RWPE2 (cell line): Measurements from ENCODE around the gene ATOH1.

ENCODE experiments used
- ATAC-seq: fragments of 200-7000 bp; cut with Tn5 transposase; 3 replicates; pipeline ENCODE4 v1.9.1; 2021; ENCODE audit warnings: low read depth
- DNase-seq: peaks from one replicate; pipeline ENCODE4 v3.0.0-alpha.2; 2020; ENCODE audit warnings: low spot score
- H3K27ac ChIP-seq: fragments of 450-650 bp; 2 replicates; pipeline ENCODE4 v1.5.1; 2017; ENCODE audit warnings: mild to moderate bottlenecking; ENCODE audit not compliant: poor library complexity, severe bottlenecking
- H3K27me3 ChIP-seq: fragments of 250-450 bp; sonication (Bioruptor Pico); 2 replicates; pipeline ENCODE4 v1.5.1; 2021; ENCODE audit warnings: mild to moderate bottlenecking, moderate library complexity; ENCODE audit not compliant: insufficient read depth, poor library complexity, severe bottlenecking
- H3K36me3 ChIP-seq: fragments of 250-450 bp; sonication (Bioruptor Pico); 2 replicates; pipeline ENCODE4 v1.5.1; 2020; ENCODE audit warnings: low read depth, mild to moderate bottlenecking, moderate library complexity
- H3K4me1 ChIP-seq: fragments of 250-450 bp; sonication (Bioruptor Pico); 2 replicates; pipeline ENCODE4 v1.5.1; 2021; ENCODE audit warnings: mild to moderate bottlenecking, moderate library complexity; ENCODE audit not compliant: insufficient read depth, poor library complexity, severe bottlenecking
- H3K4me3 ChIP-seq: fragments of 250-450 bp; sonication (Bioruptor Pico); 2 replicates; pipeline ENCODE4 v1.5.1; 2021; ENCODE audit warnings: mild to moderate bottlenecking, moderate library complexity; ENCODE audit not compliant: severe bottlenecking
- H3K9me3 ChIP-seq: fragments of 250-450 bp; sonication (Bioruptor Pico); 2 replicates; pipeline ENCODE4 v1.5.1; 2021; ENCODE audit warnings: mild to moderate bottlenecking, moderate library complexity; ENCODE audit not compliant: severe bottlenecking
- CTCF ChIP-seq: fragments of 450-650 bp; IDR thresholded peaks from one replicate; pipeline ENCODE4 v1.5.1; 2017; ENCODE audit warnings: mild to moderate bottlenecking, moderate library complexity; ENCODE audit not compliant: poor library complexity, severe bottlenecking

Gene ATOH1

GRCh38 chr4:93876754-93877153 is 48.2 kb downstream of the ATOH1 start:
- no peak overlapping the region for H3K27ac ChIP-seq
- H3K4me3 ChIP-seq = no peak overlapping the region
- TF ChIP-seq CTCF = no peak
- H3K4me1 ChIP-seq = no peaks in the 10 kb centered on the region
- DNase-seq (no peak), ATAC-seq (no peak)
- no peaks in the 10 kb centered on the region for H3K27me3 ChIP-seq
- H3K36me3 ChIP-seq = no peaks in the 10 kb centered on the region
- no peaks in the 10 kb centered on the region for H3K9me3 ChIP-seq

- Histone ChIP-seq H3K4me1 (no peaks in the 10 kb centered on the region), H3K9me3 (no peaks in the 10 kb centered on the region), H3K36me3 (no peaks in the 10 kb centered on the region), H3K27me3 (no peaks in the 10 kb centered on the region), H3K4me3 (no peak overlapping the region), H3K27ac (no peak overlapping the region)
- TF ChIP-seq CTCF = no peak
- DNase-seq (no peak), ATAC-seq (no peak)
Observed at GRCh38 chr4:93878566-93878965, 50.0 kb downstream of the ATOH1 start.

GRCh38 chr4:93879919-93880318 is 51.4 kb downstream of the ATOH1 start:
- Histone ChIP-seq H3K27me3 (no peaks in the 10 kb centered on the region), H3K4me1 (no peaks in the 10 kb centered on the region), H3K27ac (no peak overlapping the region), H3K36me3 (no peaks in the 10 kb centered on the region), H3K4me3 (no peak overlapping the region), H3K9me3 (no peaks in the 10 kb centered on the region)
- no peak for TF ChIP-seq CTCF
- DNase-seq = no peak
- ATAC-seq = no peak
